ENCODE data around the gene GDPD1.

- no peak for TF ChIP-seq CTCF (IDR thresholded peaks at IDR 0.05; ENCODE audit: low read depth, low read length)
- TF ChIP-seq EZH2phosphoT487 (IDR thresholded peaks at IDR 0.05; ENCODE audit: low read depth): no peak
These were observed 56.7 kb downstream of the GDPD1 start for GRCh38 chr17:59277031-59277430.

All from OCI-LY3 (cell line).